Measurements from ENCODE around the gene TIPARP.
"Not testable (repeated sequence)": the region's sequence is repeated elsewhere in the genome, so short reads cannot be mapped to it uniquely, and the experiment has no call there.

Gene TIPARP

DNA sequence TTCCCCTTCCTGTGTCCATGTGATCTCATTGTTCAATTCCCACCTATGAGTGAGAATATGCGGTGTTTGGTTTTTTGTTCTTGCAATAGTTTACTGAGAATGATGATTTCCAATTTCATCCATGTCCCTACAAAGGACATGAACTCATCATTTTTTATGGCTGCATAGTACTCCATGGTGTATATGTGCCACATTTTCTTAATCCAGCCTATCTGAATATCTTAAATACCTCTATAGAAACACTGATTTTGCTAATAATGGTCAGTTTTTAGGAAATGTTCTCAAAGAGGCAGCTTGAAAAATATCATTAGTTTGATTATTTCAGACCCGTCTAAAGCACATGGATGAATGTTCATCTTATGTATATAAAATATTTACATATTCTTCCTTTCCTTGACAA lies 21.7 kb upstream of the TIPARP start:
- not testable (repeated sequence) for DNase-seq

DNA sequence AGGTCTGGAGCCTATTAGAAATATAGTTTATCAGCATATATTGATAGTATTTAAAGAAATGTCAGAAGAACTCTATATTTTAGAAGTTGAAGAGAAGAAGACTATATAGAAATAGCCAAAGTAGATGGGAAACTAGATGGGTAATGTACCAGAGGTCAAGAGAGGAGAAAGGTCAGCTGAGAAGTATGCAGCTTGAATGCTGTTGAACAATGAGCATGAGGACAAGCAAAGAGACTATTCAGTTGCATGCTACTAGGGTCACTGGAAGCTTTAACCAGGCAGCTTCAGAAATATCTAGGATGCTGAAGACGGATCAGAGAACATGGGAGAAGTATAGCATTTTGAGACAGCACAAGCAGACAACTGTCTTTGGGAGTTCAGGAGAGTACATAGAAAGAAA lies 19.6 kb upstream of the TIPARP start:
- no peak for DNase-seq

DNA sequence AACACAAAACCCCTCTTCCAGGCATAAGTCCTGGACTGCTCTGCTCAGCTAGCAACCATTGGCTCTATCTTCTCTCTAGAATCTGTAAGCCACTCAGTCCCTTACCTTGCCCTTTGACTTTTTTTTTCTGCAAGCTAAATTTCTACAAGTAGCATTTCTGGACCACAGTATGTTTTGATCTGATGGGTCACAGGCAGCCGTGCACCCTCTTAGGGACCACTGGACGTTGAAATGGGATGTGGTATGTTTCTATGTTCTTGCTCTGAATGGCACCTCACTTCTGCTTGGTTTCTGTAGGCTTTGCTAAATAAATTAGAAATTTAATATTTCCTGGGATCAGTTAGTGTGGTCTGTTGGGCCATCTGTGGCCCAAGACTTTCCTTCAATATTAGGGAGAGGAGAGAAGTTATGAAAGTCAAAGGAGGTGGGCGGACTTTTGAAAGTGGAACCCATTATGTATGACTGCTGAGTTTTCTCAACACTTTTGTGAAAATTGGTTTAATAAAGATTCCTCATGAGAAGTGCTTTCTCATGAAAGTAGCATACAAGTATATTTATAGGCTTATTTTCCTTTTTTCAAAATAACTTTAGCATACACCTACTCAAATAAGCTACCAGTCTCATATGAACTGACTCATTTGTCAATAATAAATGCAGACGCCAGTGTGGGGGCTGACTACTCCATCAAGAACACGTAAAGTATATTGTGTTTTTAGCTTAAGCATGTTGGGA lies 18.4 kb upstream of the TIPARP start:
- no peak for DNase-seq

DNA sequence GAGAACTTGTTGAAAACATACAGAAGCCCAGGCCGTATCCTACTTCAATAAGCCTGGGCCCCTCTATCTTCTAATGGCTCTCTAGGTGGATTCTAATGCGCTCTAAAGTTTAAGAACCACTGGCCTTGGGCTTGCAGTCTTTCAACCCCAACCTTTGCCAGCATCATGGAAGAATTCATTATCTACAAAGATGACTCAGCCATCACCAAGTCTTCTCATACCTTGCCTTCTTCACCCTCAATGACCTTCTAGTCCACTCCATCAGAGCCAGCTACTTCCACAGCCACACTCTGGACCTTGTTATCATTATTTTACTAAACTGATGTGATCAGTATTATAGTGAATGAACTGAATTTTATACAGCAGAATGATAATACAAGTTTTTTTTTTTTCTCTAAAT lies 16.9 kb upstream of the TIPARP start:
- no peak for DNase-seq

DNA sequence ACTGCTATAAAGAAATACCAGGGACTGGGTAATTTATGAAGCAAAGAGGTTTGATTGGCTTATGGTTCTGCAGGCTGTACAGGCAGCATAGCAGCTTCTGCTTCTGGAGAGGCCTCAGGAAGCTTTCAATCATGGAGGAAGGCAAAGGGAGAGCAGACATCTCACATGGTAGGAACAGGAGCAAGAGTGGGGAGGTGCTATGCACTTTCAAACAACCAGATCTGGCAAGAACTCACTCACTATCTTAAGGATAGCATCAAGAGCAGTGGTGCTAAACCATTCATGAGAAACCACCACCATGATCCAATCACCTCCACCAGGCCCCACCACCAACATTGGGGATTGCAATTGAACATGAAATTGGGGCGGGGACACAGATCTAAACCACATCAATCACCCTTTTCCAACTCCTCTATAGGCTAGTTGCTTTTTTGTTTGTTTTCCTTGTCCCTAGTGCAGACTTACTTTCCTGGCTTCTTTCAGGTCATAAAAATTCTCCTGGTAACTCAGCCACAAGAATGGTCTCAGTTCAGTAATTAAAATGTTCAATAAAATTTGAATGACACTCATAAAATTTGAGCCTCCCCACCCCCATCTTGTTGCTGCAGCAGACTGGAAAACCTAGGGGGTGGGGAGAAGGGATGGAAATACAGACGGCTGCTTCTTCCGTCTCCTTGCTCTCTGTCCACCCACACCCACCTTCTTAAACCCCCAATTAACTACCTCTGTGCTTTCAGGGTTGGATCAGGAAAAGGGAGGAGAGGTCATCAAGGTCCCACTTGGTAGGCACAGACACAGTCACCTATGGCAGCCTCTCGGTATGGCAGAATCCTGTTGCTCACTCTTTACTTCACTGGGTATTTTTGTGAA lies 16.3 kb upstream of the TIPARP start:
- DNase-seq = no peak

DNA sequence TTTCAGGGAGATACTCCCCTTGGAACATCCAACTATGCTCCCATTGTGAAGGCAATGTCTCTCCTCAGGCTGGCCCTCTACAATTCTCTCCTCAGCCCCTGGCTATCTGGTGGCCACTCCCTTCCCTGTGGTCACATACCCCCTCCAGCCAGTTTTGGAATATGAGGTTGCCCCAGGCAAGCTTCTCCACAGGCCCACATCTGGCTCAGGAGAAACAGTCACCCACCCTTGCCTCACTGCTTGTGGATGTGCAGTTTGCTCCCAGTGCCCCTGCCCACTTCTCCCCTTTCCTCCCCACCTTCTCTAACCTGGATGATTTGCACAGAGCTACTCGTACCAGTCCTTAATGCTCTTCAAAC lies 15.7 kb upstream of the TIPARP start:
- no peak for DNase-seq

DNA sequence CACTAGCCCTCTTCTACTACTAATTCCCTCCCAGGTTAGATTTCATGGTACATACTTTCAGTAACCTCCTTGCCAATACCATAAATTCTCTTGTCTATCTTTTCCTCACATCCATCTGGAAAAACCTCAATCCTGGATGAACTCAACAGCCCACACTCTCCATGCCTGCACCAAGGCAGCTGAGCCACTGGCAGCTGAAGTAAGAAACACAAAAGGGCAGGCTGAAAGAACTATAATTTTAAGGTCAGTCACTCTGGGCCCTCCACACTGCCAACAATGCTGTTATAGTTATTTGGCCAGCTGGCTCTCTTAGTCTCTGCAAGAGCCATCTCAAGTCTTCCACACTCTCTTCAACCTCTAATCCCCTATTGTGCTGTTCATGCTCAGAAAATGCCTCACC lies 15.1 kb upstream of the TIPARP start:
- DNase-seq = no peak

DNA sequence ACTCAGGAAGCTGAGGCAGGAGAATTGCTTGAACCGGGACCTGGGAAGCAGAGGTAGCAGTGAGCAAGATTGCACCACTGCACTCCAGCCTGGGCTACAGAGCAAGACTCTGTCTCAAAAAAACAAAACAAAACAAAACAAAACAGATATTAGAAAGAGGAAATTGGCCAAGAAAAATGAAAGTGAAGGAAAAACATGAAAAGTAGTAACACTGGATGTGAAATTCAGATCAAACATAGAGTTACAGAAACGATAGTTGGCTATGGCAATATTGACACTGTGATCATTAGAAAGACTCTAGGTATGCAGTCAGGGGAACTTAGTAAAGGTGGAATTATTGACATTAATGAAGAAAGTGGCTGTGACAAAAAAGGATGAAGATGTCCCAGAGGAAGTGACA lies 13.2 kb upstream of the TIPARP start:
- no peak for DNase-seq

DNA sequence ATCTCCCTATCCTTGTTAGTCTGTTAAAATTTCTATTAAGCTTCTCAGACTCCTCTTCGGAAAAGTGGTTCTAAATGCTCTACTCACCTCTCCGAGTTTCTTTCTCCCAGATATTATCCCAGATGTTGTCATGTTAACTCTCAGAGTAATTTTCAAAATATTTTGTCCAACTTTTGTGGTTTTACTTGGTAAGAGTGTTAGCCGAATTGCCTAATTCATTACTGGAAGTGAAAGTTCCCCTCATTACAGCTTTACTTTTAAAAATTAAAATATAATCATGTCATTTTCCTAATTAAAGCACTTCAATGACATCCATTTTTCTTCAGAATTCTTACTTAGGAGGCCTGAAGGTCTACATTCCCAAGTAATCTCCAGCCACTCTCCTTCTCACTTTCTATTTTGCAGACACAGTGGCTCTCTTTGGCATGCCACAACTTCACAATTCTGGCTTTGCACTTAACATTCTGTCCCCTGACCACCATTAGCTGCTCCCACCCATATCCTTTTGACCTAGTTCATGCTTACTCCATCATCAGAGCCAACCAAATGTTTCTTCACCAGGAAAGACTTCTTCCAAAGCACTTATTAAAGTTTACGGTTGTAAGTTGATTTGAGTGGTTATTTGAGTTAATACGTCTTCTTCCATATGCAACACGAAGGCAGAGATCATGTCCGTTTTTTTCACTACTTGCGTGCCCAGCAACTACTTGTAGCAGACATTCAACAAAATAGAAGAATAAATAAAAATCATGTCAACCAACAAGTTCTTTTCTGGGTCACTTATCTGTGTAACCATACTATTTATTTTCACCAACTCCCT lies 10.2 kb upstream of the TIPARP start:
- DNase-seq = no peak

DNA sequence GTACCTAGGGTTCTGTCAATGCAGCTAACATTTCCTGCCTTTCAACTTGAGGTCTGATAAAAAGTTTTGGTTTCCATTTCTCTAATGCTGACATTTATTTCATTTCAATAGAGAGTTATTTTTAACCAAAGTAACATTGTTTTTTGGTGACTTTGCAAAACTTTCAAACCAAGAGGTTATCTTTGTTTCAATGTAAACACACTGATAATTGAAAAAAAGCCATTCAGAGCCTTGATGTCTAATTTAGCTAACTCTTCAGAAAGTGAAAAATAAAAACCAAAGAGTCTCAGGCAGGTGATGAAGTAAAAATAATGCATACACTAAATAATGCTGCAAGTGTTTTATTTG lies 9.6 kb upstream of the TIPARP start:
- no peak for DNase-seq

DNA sequence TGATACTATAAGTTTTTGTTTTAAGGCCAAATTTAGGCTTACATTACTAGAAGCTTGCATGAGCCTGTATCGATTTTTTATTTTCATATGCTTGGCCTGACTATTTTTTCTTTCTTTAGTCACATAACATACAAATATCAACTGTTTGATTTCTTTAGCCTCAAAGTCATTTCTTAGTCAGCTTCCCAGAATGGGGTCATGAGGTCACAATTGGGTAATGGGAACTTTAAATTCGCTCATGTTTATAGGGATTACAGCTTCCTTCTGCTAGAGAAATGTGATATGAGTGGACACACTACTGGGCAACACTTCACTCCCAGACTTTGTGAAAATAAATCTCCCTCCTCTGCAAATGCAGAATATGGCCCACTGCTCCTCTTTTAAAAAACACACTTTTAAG lies 9.1 kb upstream of the TIPARP start:
- no peak for DNase-seq

DNA sequence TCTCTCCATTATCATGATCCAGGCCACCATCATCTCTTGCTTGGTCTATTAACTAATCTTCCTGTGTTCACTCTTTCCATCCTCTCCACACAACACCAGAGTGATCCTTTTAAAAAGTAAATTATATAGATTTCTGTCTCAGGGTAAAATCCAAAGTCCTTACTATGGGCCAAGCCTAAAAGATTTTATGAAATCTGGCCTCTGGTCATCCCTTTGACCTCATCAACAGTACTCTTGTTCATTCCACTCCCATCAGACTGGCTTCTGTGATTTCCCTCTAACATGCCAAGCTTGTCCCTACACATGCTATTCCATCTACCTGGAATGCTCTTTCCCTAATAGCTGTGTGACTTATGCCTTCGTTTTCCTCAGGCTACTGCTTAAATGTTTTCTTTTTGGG lies 8.3 kb upstream of the TIPARP start:
- DNase-seq = no peak

DNA sequence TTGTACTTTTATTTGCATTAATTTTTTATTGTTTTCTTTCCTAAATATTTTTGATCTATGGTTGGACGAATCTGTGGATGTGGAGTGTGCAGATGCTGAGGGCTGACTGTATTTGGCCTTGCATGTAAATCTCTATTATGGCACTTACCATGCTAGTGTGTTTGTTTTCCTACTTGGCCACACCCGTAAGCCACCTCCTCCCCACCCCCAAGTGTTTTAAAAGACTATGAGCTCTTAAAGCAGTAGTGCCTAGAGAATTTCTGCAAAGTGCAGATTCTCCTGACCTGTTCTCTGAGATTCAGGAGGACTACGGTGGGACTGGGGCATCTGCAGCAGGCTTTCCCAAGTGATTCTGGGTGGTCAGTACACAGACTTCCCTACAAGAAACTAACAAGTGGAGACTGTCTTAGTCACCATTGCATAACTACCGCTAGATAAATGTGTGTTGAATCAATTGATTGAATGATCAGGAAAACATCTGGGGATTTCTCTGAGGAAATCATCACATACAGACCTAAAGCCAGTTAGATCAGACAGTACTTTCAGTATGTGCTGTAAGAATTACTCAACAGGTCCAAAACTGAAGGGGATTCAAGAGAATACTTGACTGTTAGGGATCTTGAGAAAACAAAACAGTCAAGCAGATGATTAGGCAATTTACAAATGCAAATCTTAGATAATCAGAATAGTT lies 6.2 kb upstream of the TIPARP start:
- DNase-seq = no peak

DNA sequence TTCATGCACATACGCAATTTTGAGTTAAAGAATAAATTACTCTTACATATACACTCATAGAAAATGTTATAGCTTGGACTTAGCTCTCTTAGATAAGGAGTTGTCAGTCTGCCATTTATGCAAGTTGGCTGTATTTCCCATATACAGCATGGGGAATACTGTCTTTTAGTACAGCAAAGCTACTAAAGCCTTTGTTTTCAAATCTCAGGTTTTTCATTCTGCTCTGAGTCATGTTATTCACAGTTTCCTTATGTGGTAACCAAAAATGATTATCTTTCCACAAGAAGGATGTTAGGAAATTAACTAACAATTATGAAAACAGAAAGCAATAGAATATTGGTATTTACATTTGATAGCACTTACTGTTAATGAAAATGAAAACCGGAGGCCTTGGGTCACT lies 4.3 kb upstream of the TIPARP start:
- DNase-seq = no peak

DNA sequence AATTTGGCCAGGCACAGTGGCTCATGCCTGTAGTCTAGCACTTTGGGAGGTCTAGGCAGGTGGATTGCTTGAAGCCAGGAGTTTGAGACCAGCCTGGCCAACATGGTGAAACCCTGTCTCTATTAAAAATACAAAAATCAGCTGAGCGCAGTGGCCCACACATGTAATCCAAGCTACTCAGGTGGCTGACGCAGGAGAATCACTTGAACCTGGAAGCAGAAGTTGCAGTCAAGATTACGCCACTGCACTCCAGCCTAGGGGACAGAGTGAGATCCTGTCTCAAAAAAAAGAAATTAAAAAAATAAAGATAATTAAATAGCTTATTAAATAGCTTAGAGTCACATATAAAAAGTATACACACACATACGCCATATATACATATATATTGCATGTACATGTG lies 3.7 kb upstream of the TIPARP start:
- DNase-seq = no peak

DNA sequence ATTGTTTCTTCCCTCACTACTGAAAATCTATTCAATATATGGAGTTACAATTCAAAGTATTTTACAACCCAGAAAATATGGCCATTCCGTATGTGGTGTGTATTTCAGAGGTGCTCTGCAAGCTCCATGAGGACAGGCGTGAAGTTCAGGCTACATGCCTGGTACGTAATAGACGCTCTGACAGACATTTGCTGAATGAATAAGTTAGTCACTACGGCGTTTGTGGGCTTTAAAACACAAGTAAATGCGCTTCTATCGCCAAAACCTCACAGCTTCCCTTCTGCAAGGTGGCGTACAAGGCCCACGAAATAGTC lies 701 bp upstream of the TIPARP start:
- DNase-seq = no peak

DNA sequence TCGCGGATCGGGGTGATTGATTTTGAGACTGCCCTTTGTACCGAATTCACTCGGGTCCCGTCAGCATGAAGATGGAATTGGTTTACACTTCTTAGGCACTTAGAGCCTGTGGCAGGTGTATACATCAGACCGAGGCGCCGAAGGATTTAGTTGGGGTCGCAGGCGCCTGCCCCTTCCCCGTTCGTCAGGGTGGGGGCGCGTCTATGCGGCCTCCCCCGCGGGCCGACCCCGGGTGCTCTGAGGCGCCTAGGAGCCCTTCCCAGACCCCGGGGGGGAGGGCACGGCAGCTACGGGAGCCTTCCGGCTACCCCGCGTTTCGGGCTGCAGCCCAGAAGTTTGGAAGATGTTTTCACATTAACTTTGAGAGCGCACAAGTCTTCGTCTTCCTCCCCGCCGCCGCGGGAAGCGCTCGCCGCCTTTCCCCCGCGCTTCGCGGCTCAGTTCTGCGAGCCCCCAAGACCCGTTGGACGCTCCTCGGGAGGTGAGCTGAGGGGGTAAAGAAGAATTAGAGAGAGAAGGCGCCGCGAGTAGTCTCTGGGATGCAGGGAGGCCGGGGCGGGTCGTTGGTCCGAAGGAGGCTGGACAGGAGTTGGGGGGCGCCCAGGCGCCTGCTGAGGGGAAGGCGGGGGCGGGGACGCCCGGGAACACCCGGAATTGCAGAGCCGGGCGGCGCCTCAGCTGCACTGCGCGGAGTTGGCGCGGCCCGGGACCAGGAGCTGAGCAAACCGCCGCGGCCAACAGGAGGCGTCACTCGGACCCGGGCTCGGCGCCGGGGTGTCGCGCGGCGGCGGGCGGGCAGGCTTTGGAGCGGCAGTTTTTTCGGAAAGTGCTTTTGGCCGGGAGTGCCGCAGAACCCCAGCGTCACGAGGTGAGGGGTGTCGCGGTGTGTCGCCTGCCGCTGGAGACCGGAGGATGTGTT lies 780 bp downstream of the TIPARP start:
- peak; percentile 37 for DNase-seq

DNA sequence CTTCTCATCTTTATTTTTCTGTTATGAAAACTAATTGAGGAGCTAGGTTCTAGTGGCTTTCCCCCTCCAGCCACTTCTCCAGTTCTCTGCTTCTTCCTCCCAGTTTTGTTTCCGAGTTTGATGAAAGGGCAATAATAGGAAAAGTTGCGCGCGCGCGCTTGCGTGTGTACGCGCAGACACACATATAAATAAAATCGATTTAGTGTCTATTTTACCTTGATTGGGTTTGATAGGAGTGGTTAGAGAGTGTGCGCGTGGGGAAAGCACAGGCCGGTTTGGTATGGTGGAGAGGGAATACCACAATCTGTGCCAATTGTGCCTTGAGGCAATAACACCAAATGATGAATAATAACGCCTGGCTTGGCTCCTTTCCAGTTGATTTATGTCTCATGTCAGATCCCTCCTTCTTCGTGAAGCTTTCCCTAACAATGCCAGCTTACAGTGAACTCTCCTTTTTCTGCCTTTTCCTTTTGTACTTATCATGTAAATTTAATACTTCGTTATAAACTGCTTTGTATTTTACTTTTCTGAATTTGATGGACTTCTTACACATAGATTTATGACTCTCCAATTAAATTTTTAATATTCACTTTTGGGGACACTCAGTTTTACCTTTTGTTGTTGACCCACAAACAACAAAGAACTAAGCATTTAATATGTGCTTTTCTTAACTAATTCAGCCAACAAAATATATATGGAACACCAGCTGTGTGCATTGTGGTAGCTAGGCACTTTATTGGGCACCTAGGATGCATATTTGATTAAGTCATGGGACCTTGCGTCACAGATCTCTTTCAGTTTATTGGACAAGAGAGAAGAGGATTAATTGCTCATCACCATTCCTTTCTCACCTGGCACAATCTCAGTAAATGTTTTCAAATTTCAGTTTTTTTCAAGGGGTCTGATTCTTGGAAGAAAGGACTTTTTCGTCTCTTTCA lies 1.7 kb downstream of the TIPARP start:
- DNase-seq = peak; percentile 10

DNA sequence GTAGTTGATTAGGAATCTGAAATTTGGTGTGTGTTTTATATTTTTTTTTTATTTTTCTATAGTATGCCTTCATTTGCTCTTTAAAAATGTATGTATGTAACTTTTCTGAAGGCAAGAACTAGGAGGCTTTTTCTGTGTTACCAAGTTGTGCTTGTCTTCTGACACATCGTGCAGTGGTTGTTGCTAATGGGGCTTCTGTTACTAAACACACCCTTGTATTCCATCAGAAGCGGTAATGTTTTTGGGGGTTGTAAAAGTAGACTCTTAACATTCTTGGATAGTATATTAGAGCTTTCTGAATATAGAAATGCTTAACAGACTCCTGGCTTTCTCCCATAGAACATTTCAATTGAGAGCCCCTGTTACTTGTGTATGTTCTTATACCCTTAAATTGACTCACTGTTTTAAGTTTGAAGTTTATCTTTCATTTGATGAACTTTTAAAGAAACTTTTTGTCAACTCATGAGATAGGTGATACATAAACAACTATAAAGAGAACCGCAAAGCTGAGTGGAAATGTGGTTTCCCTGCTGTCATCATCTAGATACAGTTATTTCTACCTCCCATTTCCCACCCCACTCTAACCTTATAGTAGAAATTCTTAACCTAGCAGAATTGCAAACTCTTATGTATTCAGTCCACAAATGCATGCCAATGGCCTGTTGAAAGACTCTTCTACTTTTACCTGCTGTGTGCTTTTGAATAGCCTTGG lies 2.5 kb downstream of the TIPARP start:
- no peak for DNase-seq

DNA sequence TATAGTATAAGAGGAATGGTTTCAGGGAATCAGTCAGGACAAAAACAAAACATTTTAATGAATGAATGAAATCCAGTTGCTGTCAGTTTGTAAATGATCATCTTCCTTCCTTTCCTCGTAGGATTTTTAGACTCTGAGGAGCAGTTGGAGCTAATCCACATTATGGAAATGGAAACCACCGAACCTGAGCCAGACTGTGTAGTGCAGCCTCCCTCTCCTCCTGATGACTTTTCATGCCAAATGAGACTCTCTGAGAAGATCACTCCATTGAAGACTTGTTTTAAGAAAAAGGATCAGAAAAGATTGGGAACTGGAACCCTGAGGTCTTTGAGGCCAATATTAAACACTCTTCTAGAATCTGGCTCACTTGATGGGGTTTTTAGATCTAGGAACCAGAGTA lies 3.1 kb downstream of the TIPARP start:
- DNase-seq = no peak

Data from activated effector memory CD4-positive, alpha-beta T cell treated with Interleukin-2 at 50 U/mL for 16 hours (primary cell).